ENCODE measurements around the gene PNMA8B. TPM values are rescaled to one million over a fixed set of nuclear protein-coding genes. Genes with fewer than 3 reads are reported as not detected.

Gene PNMA8B
- total RNA-seq, 1 donor from 2014 or later = 0.92 TPM

DNA sequence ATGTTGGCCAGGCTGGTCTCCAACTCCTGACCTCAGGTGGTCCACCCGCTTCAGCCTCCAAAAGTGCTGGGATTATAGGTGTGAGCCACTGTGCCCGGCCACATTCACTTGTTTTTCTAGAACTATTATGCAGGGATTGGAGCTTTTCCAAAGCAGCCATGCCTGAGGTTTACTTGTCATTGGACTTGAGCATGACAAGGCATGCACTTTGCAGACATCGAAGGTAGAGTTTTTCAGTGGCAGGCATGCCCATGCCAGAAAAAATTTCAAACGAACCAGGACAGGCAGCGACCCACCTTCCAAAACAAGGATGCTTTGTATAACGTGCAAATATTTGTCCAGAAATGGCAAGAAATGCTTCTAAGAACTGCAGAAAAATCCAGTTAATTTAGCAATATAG, 42.0 kb downstream of the PNMA8B start:
- TF ChIP-seq, protein P1, sequence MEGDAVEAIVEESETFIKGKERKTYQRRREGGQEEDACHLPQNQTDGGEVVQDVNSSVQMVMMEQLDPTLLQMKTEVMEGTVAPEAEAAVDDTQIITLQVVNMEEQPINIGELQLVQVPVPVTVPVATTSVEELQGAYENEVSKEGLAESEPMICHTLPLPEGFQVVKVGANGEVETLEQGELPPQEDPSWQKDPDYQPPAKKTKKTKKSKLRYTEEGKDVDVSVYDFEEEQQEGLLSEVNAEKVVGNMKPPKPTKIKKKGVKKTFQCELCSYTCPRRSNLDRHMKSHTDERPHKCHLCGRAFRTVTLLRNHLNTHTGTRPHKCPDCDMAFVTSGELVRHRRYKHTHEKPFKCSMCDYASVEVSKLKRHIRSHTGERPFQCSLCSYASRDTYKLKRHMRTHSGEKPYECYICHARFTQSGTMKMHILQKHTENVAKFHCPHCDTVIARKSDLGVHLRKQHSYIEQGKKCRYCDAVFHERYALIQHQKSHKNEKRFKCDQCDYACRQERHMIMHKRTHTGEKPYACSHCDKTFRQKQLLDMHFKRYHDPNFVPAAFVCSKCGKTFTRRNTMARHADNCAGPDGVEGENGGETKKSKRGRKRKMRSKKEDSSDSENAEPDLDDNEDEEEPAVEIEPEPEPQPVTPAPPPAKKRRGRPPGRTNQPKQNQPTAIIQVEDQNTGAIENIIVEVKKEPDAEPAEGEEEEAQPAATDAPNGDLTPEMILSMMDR (conservative IDR thresholded peaks at IDR 0.05; ENCODE audit: low read depth, low read length) = no peak
- no peak overlapping the region for H3K4me3 ChIP-seq (ENCODE audit: low read depth, low read length)
- DNase-seq (ENCODE audit: low read depth) = no peak

DNA sequence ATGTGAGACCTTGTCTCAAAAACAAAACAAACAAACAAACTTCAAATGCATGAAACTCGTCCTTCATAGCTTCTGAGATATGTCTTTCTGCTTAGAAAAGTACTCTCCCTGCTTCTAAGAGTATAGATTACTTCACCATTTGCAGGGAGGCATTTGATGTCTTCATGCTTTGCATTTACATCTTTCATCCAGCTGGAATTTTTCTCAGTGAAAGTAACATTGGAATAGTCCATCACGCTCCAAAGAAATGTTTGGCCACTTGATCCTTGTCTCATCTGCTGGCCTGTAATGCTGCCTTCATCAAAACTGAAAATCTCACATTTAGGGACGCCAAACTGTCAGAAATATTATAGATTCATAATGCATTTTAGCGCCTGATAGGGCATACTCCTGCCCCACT, 43.5 kb downstream of the PNMA8B start:
- DNase-seq (ENCODE audit: low read depth) = no peak
- no peak overlapping the region for H3K4me3 ChIP-seq (ENCODE audit: low read depth, low read length)
- TF ChIP-seq, protein P1 (conservative IDR thresholded peaks at IDR 0.05; ENCODE audit: low read depth, low read length) = no peak

DNA sequence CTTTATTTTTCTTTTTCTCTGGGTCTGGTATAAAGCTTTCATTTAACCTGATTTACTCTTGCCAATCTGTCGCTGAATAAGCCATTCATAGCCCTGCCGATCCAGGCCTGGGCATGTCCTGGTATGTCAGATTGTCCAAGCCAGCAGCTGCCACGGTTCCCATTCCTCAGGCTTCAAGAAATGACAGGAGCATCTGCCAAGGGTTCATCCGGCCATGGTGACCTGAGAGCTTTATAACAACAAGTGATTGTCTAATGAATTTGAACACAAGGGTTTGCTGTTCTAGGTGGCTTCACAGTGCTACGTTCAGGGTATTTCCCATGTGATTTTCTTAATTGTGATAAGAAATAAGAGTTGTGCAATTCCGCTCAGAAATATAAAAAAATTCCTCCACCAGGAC, 44.3 kb downstream of the PNMA8B start:
- no peak overlapping the region for H3K4me3 ChIP-seq (ENCODE audit: low read depth, low read length)
- DNase-seq (ENCODE audit: low read depth) = no peak
- TF ChIP-seq, protein P1 (conservative IDR thresholded peaks at IDR 0.05; ENCODE audit: low read depth, low read length) = no peak

DNA sequence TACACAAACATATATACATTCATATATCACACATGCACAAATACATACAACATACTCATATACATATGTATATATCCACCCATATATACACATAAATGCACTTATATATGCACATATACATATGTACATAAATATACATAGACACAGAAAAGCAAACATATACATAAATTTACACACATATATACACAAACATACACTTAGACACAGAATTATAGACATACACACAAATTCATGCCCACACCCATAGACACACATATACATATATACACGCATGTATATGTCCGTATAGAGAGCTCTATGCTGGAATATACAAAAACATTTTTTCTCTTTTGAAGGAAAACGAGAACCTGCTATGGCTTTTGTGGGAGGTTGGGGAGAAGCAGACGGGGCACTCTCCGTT, 44.9 kb downstream of the PNMA8B start:
- no peak overlapping the region for H3K4me3 ChIP-seq (ENCODE audit: low read depth, low read length)
- DNase-seq (ENCODE audit: low read depth) = no peak
- TF ChIP-seq, protein P1 (conservative IDR thresholded peaks at IDR 0.05; ENCODE audit: low read depth, low read length) = no peak

DNA sequence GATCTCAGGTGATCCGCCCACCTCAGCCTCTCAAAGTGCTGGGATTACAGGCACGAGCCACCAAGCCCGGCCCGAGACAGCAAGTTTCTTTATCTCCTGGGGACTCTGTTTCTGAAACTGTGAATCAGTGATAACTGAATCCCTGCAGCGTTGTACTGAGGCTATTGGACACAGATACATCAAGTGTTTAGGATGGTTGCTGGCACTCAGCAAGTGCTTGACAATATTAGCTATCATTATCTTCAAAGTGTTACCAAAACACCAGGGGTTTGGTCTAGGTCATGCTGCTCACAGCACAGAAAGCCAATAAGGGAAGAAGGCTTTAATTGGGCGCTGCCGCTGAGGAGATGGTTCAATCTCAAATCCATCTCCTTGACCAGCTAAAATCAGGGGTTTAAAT, 46.4 kb downstream of the PNMA8B start:
- TF ChIP-seq, protein P1 (conservative IDR thresholded peaks at IDR 0.05; ENCODE audit: low read depth, low read length) = no peak
- DNase-seq (ENCODE audit: low read depth) = no peak
- no peak overlapping the region for H3K4me3 ChIP-seq (ENCODE audit: low read depth, low read length)

DNA sequence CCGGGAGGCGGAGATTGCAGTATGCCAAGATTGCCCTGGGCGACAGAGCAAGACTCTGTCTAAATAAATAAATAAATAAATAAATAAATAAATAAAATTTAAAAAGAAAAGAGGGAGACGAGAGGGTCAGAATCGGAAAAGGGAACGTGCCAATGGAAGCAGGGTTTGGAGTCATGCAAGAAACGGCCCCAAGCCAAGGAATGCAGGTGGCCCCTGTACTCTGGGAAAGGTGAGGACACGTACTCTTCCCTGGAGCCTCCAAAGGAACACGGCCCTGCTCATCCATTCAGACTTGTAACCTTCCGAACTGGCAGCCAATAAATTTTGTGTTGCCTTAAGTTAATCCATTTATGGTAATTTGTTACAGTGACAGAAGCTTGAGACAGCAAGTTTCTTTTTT, 47.1 kb downstream of the PNMA8B start:
- TF ChIP-seq, protein P1 (conservative IDR thresholded peaks at IDR 0.05; ENCODE audit: low read depth, low read length) = no peak
- no peak overlapping the region for H3K4me3 ChIP-seq (ENCODE audit: low read depth, low read length)
- no peak for DNase-seq (ENCODE audit: low read depth)

DNA sequence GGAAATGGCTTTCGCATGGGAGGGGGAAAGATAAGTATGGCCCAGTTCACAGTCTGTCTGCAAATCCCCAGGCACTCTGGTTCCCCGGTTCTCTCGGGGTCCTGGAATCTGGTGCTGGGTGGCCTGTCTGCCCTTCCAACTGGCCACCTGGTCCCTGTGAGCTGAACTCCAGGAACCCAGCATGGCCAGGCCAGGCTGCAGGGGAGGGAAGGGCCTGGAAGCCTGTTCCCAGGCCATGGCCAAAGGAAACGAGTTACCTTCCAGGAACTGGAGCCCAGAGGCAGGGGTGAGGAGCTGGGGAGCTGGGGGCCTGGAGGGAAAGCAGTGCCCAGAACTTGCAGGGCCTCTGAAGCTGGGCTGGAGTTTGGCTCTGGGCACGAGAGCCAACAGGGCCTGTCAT, 47.8 kb downstream of the PNMA8B start:
- no peak for DNase-seq (ENCODE audit: low read depth)
- TF ChIP-seq, protein P1 (conservative IDR thresholded peaks at IDR 0.05; ENCODE audit: low read depth, low read length) = no peak
- no peak overlapping the region for H3K4me3 ChIP-seq (ENCODE audit: low read depth, low read length)

All from epithelial cell of proximal tubule (primary cell).